ENCODE measurements around the gene CUEDC1. TPM values are rescaled to one million over a fixed set of nuclear protein-coding genes. Genes with fewer than 3 reads are reported as not detected.

The CUEDC1 gene
- total and polyA plus RNA-seq, 2 donors (not counting 1 experiment from before 2014, with no cell fraction given): 0.57 TPM; not detected in 1

DNA sequence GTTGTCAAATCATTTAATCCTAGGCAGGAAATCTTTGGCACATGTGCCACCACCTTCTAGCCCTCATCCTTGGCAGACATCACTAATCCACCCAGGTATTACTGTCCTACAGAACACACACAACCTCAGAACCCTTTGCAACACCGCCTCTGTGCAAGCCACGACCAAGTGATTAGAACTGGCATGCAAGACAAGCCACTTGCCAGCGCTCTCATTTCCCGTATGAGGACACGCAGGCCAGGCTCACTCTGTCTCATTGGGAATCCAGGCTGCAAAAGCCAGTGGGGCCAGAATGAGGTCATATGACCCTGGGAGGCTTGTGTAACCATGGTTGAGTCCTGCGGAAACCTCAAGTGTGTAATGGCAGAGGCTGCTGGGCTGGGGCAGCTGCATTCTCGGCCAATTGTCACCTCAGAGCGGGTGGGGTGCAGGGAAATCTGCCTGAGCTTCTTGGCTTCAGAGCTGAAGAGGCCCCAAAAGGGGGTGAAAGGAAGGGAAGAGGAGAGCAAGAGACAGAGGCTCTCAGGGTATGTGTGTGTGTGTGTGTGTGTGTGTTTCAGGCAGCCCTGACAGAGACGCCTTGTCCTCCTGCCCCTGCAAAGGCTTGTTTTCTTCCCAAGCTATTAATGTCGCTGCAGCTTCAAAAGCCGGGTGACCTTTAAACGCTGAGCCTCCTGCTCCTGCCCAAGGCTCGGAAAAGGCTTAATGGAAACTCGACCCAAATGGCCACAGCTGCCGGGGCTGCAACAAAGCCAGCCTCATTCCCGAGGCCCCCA is 62.2 kb downstream of the CUEDC1 start:
- Mint-ChIP-seq H3K27me3 (peaks cover 41% of the 10 kb centered on the region), H3K4me1 (peaks cover 5% of the 10 kb centered on the region), H3K27ac (no peak overlapping the region), H3K9me3 (ENCODE audit: insufficient read depth) (no peaks in the 10 kb centered on the region), H3K4me3 (no peak overlapping the region)
- ChIA-PET POLR2A (interaction anchor here (0.5 to 0.7 kb wide), 3 partner anchors 9 to 564 kb away, joined by 3 to 6 read pairs (median 3); no protein-coding TSS in a partner anchor), CTCF (interaction anchor here (0.7 to 10.5 kb wide), 22 partner anchors 10 to 242 kb away, joined by 3 to 214 read pairs (median 5); partner anchors contain the start of genes MRPS23, SRSF1 and VEZF1)
- no peaks in the 10 kb centered on the region for H4K20me1 ChIP-seq (ENCODE audit: control insufficient read depth, insufficient read depth, low read length, poor library complexity, severe bottlenecking)
- H2AFZ ChIP-seq (ENCODE audit: insufficient read depth, low read depth, low read length, poor library complexity, severe bottlenecking): no peak overlapping the region
- intact Hi-C loops (cut with micrococcal nuclease): loop anchor here (1.0 to 2.0 kb wide), 4 partner anchors 24 to 220 kb away; no protein-coding TSS in a partner anchor
- H3K27ac ChIP-seq (ENCODE audit: low read length in 2 of 2): no peak overlapping the region
- H3K36me3 ChIP-seq (replicated peaks in 1 of 2; ENCODE audit: control extremely low read depth in 1 of 2, control insufficient read depth in 1 of 2, extremely low read depth in 1 of 2, insufficient read depth in 2 of 2, low read length in 1 of 2): no peaks in the 10 kb centered on the region
- H3K79me2 ChIP-seq (ENCODE audit: control insufficient read depth, insufficient read depth, low read length): no peaks in the 10 kb centered on the region
- no peak for DNase-seq
- peaks cover 0 to 35% (median 12%) of the 10 kb centered on the region in 4 experiments for H3K27me3 ChIP-seq (replicated peaks in 1 of 4; ENCODE audit: control extremely low read depth in 1 of 4, control insufficient read depth in 3 of 4, insufficient read depth in 4 of 4, low read length in 3 of 4)
- no peaks in the 10 kb centered on the region for H3K9me3 ChIP-seq (ENCODE audit: control extremely low read depth in 1 of 3, control insufficient read depth in 2 of 3, insufficient read depth in 1 of 3, low read length in 2 of 3)
- H3K4me3 ChIP-seq (ENCODE audit: control extremely low read depth in 1 of 5, extremely low read depth in 1 of 5, insufficient read depth in 1 of 5, low read depth in 2 of 5, low read length in 4 of 5): no peak overlapping the region
- peaks cover 0 to 3% of the 10 kb centered on the region in 2 donors for H3K4me1 ChIP-seq (ENCODE audit: control insufficient read depth in 2 of 2, insufficient read depth in 2 of 2, low read length in 2 of 2)
- TF ChIP-seq EZH2 (IDR thresholded peaks at IDR 0.05; ENCODE audit: borderline replicate concordance, insufficient read depth, low read depth, low read length, poor library complexity, severe bottlenecking): no peak
- TF ChIP-seq, protein P1, sequence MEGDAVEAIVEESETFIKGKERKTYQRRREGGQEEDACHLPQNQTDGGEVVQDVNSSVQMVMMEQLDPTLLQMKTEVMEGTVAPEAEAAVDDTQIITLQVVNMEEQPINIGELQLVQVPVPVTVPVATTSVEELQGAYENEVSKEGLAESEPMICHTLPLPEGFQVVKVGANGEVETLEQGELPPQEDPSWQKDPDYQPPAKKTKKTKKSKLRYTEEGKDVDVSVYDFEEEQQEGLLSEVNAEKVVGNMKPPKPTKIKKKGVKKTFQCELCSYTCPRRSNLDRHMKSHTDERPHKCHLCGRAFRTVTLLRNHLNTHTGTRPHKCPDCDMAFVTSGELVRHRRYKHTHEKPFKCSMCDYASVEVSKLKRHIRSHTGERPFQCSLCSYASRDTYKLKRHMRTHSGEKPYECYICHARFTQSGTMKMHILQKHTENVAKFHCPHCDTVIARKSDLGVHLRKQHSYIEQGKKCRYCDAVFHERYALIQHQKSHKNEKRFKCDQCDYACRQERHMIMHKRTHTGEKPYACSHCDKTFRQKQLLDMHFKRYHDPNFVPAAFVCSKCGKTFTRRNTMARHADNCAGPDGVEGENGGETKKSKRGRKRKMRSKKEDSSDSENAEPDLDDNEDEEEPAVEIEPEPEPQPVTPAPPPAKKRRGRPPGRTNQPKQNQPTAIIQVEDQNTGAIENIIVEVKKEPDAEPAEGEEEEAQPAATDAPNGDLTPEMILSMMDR (IDR thresholded peaks at IDR 0.05): peak; percentile 66
- no peak for ATAC-seq (ENCODE audit: low read depth)
- WGBS (ENCODE audit: insufficient coverage): 34% methylated on average over 15 of the region's 16 CpGs
- no peak overlapping the region for H3K4me2 ChIP-seq (replicated peaks; ENCODE audit: low read depth, low read length, poor library complexity, severe bottlenecking)
- no peak overlapping the region for H3K9ac ChIP-seq (ENCODE audit: low read length)

Data from B cell (primary cell).